HG03175 (cell line): ENCODE results near the gene CYGB.

ENCODE experiments used
- ATAC-seq: cut with Tn5 transposase; IDR thresholded peaks from one replicate; pipeline ENCODE4 v1.9.1; 2021; ENCODE audit warnings: mild to moderate bottlenecking, moderate library complexity; ENCODE audit not compliant: unreplicated experiment

Gene CYGB

DNA sequence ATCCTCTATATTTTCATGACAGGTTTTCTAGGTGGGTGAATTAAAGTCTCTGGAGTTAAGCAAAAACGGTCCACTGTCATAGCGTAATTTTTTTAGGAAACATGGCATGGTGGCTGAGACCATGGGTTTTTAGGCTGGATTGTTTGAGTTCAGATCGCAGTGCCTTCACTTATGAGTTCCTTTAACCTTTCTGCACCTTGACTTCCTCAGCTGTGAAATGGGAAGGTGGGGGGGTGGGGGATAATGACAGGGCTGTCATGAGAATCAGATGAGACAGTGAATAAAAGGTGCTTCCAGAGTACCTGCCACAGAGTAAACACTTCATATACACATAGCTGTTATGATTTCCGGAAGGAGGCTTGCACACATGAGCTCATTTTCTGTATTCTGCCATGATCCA, 14.2 kb upstream of the CYGB start:
- no peak for ATAC-seq

DNA sequence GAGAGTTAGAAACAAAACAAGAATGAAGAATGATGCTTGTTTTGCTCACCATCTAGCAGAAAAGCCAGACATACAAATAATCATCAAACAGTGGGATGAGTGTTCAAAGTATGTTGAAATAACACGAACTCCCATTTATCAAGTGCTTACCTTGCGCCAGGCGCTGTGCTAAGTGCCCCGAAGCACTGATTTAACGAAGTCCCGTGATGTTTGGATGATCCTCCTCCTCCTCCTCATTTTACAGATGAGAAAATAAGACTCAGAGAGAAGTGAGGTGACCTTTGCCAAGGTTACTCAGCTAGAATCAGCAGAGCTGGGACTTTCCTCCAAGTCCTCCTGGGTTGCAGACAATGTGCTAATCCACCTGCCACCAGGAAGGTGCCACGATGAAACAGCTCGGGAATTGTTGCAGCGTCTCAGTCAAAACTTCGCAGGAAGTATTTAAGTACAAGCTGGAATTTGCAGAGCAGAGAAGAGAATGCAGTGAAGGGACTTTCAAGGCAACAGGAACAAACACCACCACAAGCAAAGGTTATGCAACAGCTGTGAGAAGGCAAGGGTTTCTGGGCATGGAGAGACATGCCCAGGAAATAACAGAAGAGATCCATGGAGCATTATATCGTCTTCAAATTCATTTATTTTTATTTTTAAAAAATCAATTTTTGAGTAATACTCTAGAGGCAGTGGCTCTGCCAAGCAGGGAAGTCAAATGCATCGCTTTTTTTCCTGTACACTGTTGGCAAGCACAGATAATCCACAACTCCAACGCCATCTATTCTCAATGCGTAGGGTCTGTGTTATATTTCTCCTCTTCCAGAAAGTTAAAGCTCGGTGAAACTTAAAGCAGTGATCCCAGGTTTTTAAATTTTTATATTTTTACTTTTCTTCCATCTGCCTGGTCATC, 13.5 kb upstream of the CYGB start:
- ATAC-seq: no peak

GRCh38 chr17:76549539-76549938, 12.0 kb upstream of the CYGB start:
- ATAC-seq: no peak

DNA sequence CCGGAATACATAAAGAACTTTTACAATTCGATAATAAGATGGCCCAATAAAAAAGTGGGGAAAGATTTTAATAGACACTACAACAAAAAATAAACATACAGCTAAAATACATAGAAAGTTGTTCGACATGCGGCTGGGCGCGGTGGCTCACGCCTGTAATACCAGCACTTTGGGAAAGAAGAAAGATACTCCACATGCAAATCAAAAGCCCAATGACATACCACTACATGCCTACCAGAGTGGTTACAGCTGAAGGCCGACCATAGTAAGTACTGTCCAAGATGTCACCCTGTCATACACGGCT, 11.7 kb upstream of the CYGB start:
- no peak for ATAC-seq

GRCh38 chr17:76548378-76549214, 11.1 kb upstream of the CYGB start:
- ATAC-seq: no peak

GRCh38 chr17:76547642-76548202, 10.2 kb upstream of the CYGB start:
- no peak for ATAC-seq

- no peak for ATAC-seq
These were observed 9.7 kb upstream of the CYGB start for GRCh38 chr17:76547183-76547641.

DNA sequence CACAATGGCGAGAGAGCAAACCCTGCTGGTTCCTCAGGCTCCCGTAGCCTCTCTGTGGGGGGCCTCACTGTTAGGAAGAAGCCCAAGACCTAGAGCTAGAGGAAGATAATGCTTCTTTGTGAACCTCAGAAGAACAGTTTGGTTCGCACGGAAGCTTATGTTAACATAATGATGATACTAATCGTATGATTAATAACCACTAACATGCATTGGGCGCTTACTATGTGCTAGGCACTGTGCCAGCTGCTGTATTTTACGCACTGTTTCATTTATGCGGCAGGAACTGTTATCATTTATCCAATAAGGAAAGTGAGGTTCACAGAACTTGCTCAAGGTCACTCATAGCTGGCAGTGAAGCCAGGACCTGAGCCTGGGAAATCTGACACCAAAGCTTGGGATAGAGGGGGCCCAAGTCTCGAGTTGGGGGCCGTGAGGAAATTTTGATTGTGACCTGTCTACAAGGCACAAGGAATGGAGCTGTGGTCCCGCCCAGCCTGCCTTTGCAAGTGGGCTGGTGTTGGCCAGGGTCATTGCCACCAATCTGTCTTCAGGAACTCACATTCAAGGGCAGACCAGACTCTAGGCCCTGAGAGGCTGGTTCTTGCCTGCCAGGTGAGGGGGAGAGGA, 9.2 kb upstream of the CYGB start:
- no peak for ATAC-seq

GRCh38 chr17:76545918-76546555, 8.5 kb upstream of the CYGB start:
- ATAC-seq: no peak

- no peak for ATAC-seq
These were observed 7.2 kb upstream of the CYGB start for GRCh38 chr17:76544546-76545365.

GRCh38 chr17:76543826-76544545, 6.5 kb upstream of the CYGB start:
- no peak for ATAC-seq

GRCh38 chr17:76543482-76543825, 5.9 kb upstream of the CYGB start:
- no peak for ATAC-seq

GRCh38 chr17:76542984-76543383, 5.5 kb upstream of the CYGB start:
- no peak for ATAC-seq

DNA sequence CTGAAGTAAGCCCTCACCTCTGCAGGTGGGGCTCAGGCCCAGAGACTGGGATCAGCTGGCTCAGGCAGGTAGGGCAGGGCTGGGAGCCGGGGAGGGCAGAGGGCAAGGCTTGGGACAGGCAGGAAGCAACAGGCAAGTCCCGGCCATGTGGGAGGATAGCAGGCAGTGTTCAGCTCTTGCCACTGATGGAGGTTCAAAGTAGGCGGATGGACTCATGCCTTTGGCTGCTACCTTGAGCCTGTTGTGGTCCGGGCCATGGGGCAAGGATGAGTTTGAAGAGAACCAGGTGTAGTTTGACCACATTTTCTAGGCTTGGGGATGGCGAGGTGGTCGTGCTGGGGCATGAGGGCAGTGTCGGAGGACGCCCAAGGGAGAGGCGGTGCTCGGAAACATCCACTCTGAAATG, 5.1 kb upstream of the CYGB start:
- ATAC-seq: no peak

- no peak for ATAC-seq
These were observed 4.4 kb upstream of the CYGB start for GRCh38 chr17:76541739-76542454.

DNA sequence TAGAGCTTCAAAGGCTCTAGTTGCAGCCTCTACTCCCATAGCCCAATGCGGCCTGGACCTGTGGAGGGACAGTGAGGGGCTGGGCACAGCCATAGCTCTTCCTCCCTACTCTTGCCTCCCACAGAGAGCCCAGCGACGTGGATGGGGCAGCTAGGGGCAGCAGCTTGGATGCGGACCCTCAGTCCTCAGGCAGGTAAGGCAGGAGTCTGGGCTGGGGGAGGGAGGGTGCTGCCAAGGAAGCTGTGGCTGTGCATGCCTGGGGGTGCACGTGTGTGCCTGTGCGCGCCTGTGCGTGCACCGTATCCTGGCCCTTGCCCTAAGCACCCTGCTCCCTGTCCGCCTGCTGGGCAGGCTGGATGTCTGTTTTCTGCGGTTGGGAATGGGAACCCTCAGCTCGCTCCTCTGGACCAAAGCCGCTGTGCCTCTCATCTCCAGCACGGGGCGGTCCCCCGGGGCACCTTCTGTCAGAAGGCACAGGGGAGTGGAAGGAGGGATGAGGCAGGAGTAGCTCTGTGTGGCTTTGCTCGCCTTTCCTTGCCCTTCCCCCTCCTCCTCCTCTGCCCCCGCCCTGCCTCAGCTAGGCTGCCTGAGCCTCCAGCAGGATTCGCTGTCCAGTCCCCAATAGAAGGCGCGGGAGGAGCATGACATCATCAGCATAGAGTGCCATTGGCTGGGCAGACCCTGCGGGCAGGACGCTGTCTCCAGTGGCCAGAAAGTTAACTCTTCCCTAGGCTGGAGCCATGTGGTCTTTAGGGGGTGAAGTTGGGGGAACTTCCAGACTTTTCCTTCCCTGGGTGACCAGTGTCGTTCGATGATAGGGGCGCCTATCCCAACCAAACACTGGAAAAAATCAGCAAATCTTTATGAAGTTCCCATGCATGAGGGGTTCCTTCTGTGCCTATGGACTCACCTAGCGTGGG, 3.1 kb upstream of the CYGB start:
- ATAC-seq: no peak

DNA sequence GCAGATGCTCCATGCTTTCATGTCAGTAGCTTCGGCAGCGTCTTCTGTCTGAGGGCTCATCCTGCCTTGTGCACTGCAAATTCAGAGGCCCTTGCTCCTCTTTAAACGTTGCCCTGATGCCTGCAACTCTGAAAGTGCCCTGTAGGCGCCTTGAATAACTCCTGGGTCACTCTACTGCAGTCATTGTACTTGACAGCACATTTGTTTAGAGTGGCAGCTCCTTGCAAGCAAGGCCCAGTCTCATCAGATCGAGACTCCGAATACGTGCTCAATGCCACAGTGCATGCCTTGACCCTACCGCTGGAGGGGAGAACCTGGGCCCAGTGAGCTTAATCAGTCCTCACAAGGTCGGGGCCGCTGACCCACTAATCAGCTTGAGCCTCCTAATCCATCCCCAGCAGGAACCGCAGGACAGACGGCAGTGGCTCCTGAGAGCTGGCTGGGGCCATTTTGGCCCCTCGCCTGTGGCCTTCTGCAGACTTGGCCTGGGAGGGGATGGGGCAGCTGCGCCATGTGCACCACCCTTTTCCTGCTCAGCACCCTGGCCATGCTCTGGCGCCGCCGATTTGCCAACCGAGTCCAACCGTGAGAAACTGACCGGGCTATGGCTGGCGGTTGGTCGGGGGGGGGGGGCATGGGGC, 2.2 kb upstream of the CYGB start, which contains the start of gene PRCD:
Gene PRCD, plus strand, starts transcription at position 414 of the 641 bp plus-strand sequence. Its CDS starts 98 bp downstream, at position 512.
- ATAC-seq: no peak
